CD4-positive, alpha-beta T cell treated with Interleukin-1 beta for 1 hour (primary cell): Measurements from ENCODE around the gene TAS2R39.
"Not testable (repeated sequence)": the region's sequence is repeated elsewhere in the genome, so short reads cannot be mapped to it uniquely, and the experiment has no call there.

Source experiments
- DNase-seq, 2 donors: peaks; one replicate each; pipeline ENCODE4 v3.0.0-alpha.2; 2020 to 2022

TAS2R39 gene

GRCh38 chr7:143183024-143183423 lies at the start of gene TAS2R39:
Gene TAS2R39, plus strand, starts transcription at chr7:143183419. Its CDS starts 0 bp downstream, at chr7:143183419.
- no peak for DNase-seq

GRCh38 chr7:143147070-143147469 lies 36.1 kb upstream of the TAS2R39 start:
- no peak for DNase-seq

- no peak for DNase-seq
These were observed 35.2 kb upstream of the TAS2R39 start for GRCh38 chr7:143148050-143148449.

GRCh38 chr7:143148651-143149050 lies 34.6 kb upstream of the TAS2R39 start:
- no peak for DNase-seq

GRCh38 chr7:143150696-143151095 lies 32.5 kb upstream of the TAS2R39 start:
- DNase-seq: not testable (repeated sequence)

GRCh38 chr7:143158617-143159016 lies 24.6 kb upstream of the TAS2R39 start:
- not testable (repeated sequence) for DNase-seq

- no peak for DNase-seq
These were observed 11.5 kb upstream of the TAS2R39 start for GRCh38 chr7:143171697-143172096.

- DNase-seq: no peak
These were observed 10.9 kb upstream of the TAS2R39 start for GRCh38 chr7:143172354-143172753.

- no peak for DNase-seq
These were observed 7.1 kb upstream of the TAS2R39 start for GRCh38 chr7:143176128-143176527.

- DNase-seq: no peak
These were observed 5.7 kb upstream of the TAS2R39 start for GRCh38 chr7:143177374-143178119.

GRCh38 chr7:143180771-143181170 lies 2.4 kb upstream of the TAS2R39 start:
- DNase-seq: not testable (repeated sequence)

- peak in 1 of 2 donors; percentile 2 for DNase-seq
These were observed 1.9 kb upstream of the TAS2R39 start for GRCh38 chr7:143181349-143181748.

GRCh38 chr7:143185551-143185950 lies 2.3 kb downstream of the TAS2R39 start:
- no peak for DNase-seq

GRCh38 chr7:143188994-143189393 lies 5.8 kb downstream of the TAS2R39 start:
- DNase-seq: no peak

- DNase-seq: no peak
These were observed 10.7 kb downstream of the TAS2R39 start for GRCh38 chr7:143193880-143194279.

- no peak for DNase-seq
These were observed 15.8 kb downstream of the TAS2R39 start for GRCh38 chr7:143199040-143199439.

- DNase-seq: no peak
These were observed 18.9 kb downstream of the TAS2R39 start for GRCh38 chr7:143202161-143202560.

- DNase-seq: no peak
These were observed 20.2 kb downstream of the TAS2R39 start for GRCh38 chr7:143203386-143203785.

GRCh38 chr7:143205560-143206293 lies 22.5 kb downstream of the TAS2R39 start:
- DNase-seq: peak; percentile 26 to 67

- DNase-seq: no peak
These were observed 27.3 kb downstream of the TAS2R39 start for GRCh38 chr7:143210541-143210940.

GRCh38 chr7:143213478-143213877 lies 30.3 kb downstream of the TAS2R39 start:
- DNase-seq: not testable (repeated sequence)

GRCh38 chr7:143214789-143215679 lies 31.8 kb downstream of the TAS2R39 start:
- DNase-seq: peak; percentile 74 to 82

- no peak for DNase-seq
These were observed 32.9 kb downstream of the TAS2R39 start for GRCh38 chr7:143216151-143216550.
